Measurements from ENCODE around the gene NPTXR. TPM values are rescaled to one million over a fixed set of nuclear protein-coding genes. Genes with fewer than 3 reads are reported as not detected.

The NPTXR gene
- total and polyA plus RNA-seq, 10 of the 15 experiments (the other 5 are each of a cell fraction or from before 2014, with no cell fraction given): 0.02 to 0.38 (median 0.07) TPM; not detected in 2

GRCh38 chr22:38834991-38835390, 8.8 kb downstream of the NPTXR start:
- H4K20me1 ChIP-seq (ENCODE audit: control insufficient read depth, insufficient read depth): no peaks in the 10 kb centered on the region
- FAIRE-seq (no peak), ATAC-seq (no peak), DNase-seq (ENCODE audit: low read depth, low spot score) (no peak)
- ChIA-PET CTCF (interaction anchor here (0.6 kb wide), 1 partner anchor 76 kb away, joined by 3 read pairs; no protein-coding TSS in a partner anchor), RAD21 (ENCODE audit: unreplicated experiment) (no interaction called here), SMC1A (ENCODE audit: uncharacterized antibody, unreplicated experiment) (no interaction called here), POLR2A (no interaction called here)
- H3K79me2 ChIP-seq (ENCODE audit: control insufficient read depth, insufficient read depth, low read length): no peaks in the 10 kb centered on the region
- H3K9me3 ChIP-seq (replicated peaks; ENCODE audit: control insufficient read depth, insufficient read depth, low read length): no peaks in the 10 kb centered on the region
- H3K4me2 ChIP-seq (ENCODE audit: control insufficient read depth, insufficient read depth): no peak overlapping the region
- no TSS peak for BruUV-seq (replicated peaks)
- intact Hi-C loops (cut with micrococcal nuclease; ENCODE audit: unreplicated experiment) (no loop called here), in situ Hi-C loops (cut with MboI) (no loop called here)
- peaks cover 0 to 4% of the 10 kb centered on the region in 2 experiments; a peak in 3 of 4 replicates for H3K27me3 ChIP-seq (replicated peaks in 1 of 2; ENCODE audit: control insufficient read depth in 2 of 2, insufficient read depth in 2 of 2, low read length in 1 of 2)
- no peaks in the 10 kb centered on the region for H3K4me1 ChIP-seq (ENCODE audit: control insufficient read depth, insufficient read depth, low read length)
- 70% methylated on average over 5 of the region's 5 CpGs for whole genome bisulfite sequencing (ENCODE audit: insufficient coverage, insufficient replicate concordance, low lambda C conversion rate, missing lambda C conversion rate)
- H3K27ac ChIP-seq (ENCODE audit: control insufficient read depth, insufficient read depth): no peak overlapping the region
- no peak overlapping the region for H3K4me3 ChIP-seq
- H2AFZ ChIP-seq (ENCODE audit: control insufficient read depth, low read depth, low read length): no peak overlapping the region
- H3K9ac ChIP-seq (ENCODE audit: control insufficient read depth, insufficient read depth, low read length): no peak overlapping the region
- H3K36me3 ChIP-seq (ENCODE audit: control insufficient read depth in 2 of 2, insufficient read depth in 2 of 2, low read length in 1 of 2): no peaks in the 10 kb centered on the region
- TF ChIP-seq PKNOX1 (IDR thresholded peaks at IDR 0.05) (no peak), TAF1 (IDR thresholded peaks at IDR 0.05; ENCODE audit: borderline replicate concordance, low read depth, low read length) (no peak), CUX1 (IDR thresholded peaks at IDR 0.05; ENCODE audit: insufficient replicate concordance, low read depth, low read length) (no peak), NRF1 (conservative IDR thresholded peaks at IDR 0.05; ENCODE audit: low read depth, low read length) (no peak), ZNF622 (IDR thresholded peaks at IDR 0.05) (no peak), ATF7 (IDR thresholded peaks at IDR 0.05; ENCODE audit: low read depth) (no peak), MXI1 (IDR thresholded peaks at IDR 0.05; ENCODE audit: low read depth, low read length) (no peak), MEF2A (IDR thresholded peaks at IDR 0.05; ENCODE audit: insufficient read depth, low read depth, low read length) (no peak), MYC (IDR thresholded peaks at IDR 0.05; ENCODE audit: insufficient read depth, insufficient read length, insufficient replicate concordance, low read length, severe bottlenecking) (no peak), MAX (IDR thresholded peaks at IDR 0.05; ENCODE audit: low read depth, low read length) (no peak), ZZZ3 (IDR thresholded peaks at IDR 0.05; ENCODE audit: control insufficient read depth, insufficient read length, low read depth) (no peak), NKRF (conservative IDR thresholded peaks at IDR 0.05) (no peak), ETV6 (conservative IDR thresholded peaks at IDR 0.05 in 1 of 2, IDR thresholded peaks at IDR 0.05 in 1 of 2; ENCODE audit: borderline replicate concordance in 1 of 2, low read depth in 1 of 2) (no peak)

All from GM12878 (cell line).